HEK293T (cell line): ENCODE measurements around the gene ASGR1.

Source experiments
- CTCF ChIA-PET: fragments of 350-600 bp; formaldehyde crosslinking; extraction: SDS; loops from one replicate; lab custom pipeline; 2021; ENCODE audit warnings: antibody characterized with exemption, inconsistent platforms; lab: Yijun Ruan, JAX
- POLR2A ChIA-PET: fragments of 350-600 bp; formaldehyde crosslinking; extraction: SDS; loops from one replicate; lab custom pipeline; 2020; ENCODE audit warnings: antibody characterized with exemption, inconsistent platforms; lab: Yijun Ruan, JAX
- DNase-seq: peaks from one replicate; pipeline ENCODE4 v3.0.0; 2012; ENCODE audit warnings: mixed read lengths; ENCODE audit errors: extremely low spot score
- ARNT ChIP-seq: fragments of 450-650 bp; IDR thresholded peaks from 2 replicates; pipeline ENCODE4 v1.6.1; 2017; ENCODE audit warnings: mild to moderate bottlenecking
- BHLHE40 ChIP-seq: fragments of 450-650 bp; IDR thresholded peaks from 2 replicates; pipeline ENCODE4 v1.6.1; 2016; ENCODE audit warnings: mild to moderate bottlenecking, moderate library complexity, borderline replicate concordance
- CTBP1 ChIP-seq: fragments of 450-650 bp; IDR thresholded peaks from 2 replicates; pipeline ENCODE4 v1.6.1; 2016; ENCODE audit warnings: borderline replicate concordance
- ELF4 ChIP-seq: fragments of 450-650 bp; IDR thresholded peaks from 2 replicates; pipeline ENCODE4 v1.6.1; 2017; ENCODE audit warnings: antibody characterized with exemption
- FOXA1 ChIP-seq: fragments of 450-650 bp; IDR thresholded peaks from 2 replicates; pipeline ENCODE4 v1.6.1; 2016; ENCODE audit warnings: mild to moderate bottlenecking
- FOXK2 ChIP-seq: fragments of 450-650 bp; IDR thresholded peaks from 2 replicates; pipeline ENCODE4 v1.6.1; 2016; ENCODE audit warnings: mild to moderate bottlenecking
- FOXM1 ChIP-seq: fragments of 450-650 bp; IDR thresholded peaks from 2 replicates; pipeline ENCODE4 v1.6.1; 2017; ENCODE audit warnings: mild to moderate bottlenecking, borderline replicate concordance
- HDGF ChIP-seq: fragments of 450-650 bp; IDR thresholded peaks from 2 replicates; pipeline ENCODE4 v1.6.1; 2017; ENCODE audit warnings: antibody characterized with exemption, borderline replicate concordance
- L3MBTL2 ChIP-seq: fragments of 450-650 bp; conservative IDR thresholded peaks from 2 replicates; pipeline ENCODE4 v1.6.1; 2016; ENCODE audit warnings: mild to moderate bottlenecking
- LEF1 ChIP-seq: fragments of 450-650 bp; IDR thresholded peaks from 2 replicates; pipeline ENCODE4 v1.6.1; 2017; ENCODE audit warnings: mild to moderate bottlenecking, borderline replicate concordance
- NFRKB ChIP-seq: fragments of 450-650 bp; IDR thresholded peaks from 2 replicates; pipeline ENCODE4 v1.6.1; 2016; ENCODE audit warnings: mild to moderate bottlenecking, moderate library complexity
- PKNOX1 ChIP-seq: fragments of 450-650 bp; IDR thresholded peaks from 2 replicates; pipeline ENCODE4 v1.6.1; 2016
- SP1 ChIP-seq: fragments of 450-650 bp; IDR thresholded peaks from 2 replicates; pipeline ENCODE4 v1.6.1; 2017
- SUZ12 ChIP-seq: fragments of 450-650 bp; IDR thresholded peaks from 2 replicates; pipeline ENCODE4 v1.6.1; 2016; ENCODE audit warnings: mild to moderate bottlenecking
- TARDBP ChIP-seq: fragments of 450-650 bp; IDR thresholded peaks from 2 replicates; pipeline ENCODE4 v1.6.1; 2016
- ZNF384 ChIP-seq: fragments of 450-650 bp; IDR thresholded peaks from 2 replicates; pipeline ENCODE4 v1.6.1; 2016

ASGR1 gene

GRCh38 chr17:7224110-7224509, 44.9 kb upstream of the ASGR1 start:
- POLR2A ChIA-PET = interaction anchor here (9.3 kb wide), 1 partner anchor 15 kb away, joined by 166 read pairs; the partner anchor contains the start of genes DVL2, GABARAP and PHF23

GRCh38 chr17:7223375-7223774, 44.2 kb upstream of the ASGR1 start:
- POLR2A ChIA-PET = interaction anchor here (9.3 kb wide), 1 partner anchor 15 kb away, joined by 166 read pairs; the partner anchor contains the start of genes DVL2, GABARAP and PHF23
- TF ChIP-seq ZNF384 (no peak), ELF4 (no peak), NFRKB (no peak), PKNOX1 (no peak), SUZ12 (no peak), FOXA1 (no peak), HDGF (no peak), BHLHE40 (no peak), L3MBTL2 (no peak), LEF1 (no peak), FOXK2 (no peak), FOXM1 (no peak)
- CTCF ChIA-PET = no interaction called here
- DNase-seq = no peak

More at GRCh38 chr17:7224110-7224509, 44.9 kb upstream of the ASGR1 start:
- TF ChIP-seq PKNOX1 = no peak
- TF ChIP-seq FOXM1 = no peak
- no peak for TF ChIP-seq SUZ12
- no peak for TF ChIP-seq ELF4
- no peak for TF ChIP-seq BHLHE40
- TF ChIP-seq ZNF384 = no peak
- no peak for TF ChIP-seq LEF1
- no peak for TF ChIP-seq NFRKB
- TF ChIP-seq ARNT = no peak
- no peak for TF ChIP-seq TARDBP
- TF ChIP-seq FOXK2 = no peak
- TF ChIP-seq SP1 = no peak
- TF ChIP-seq HDGF = no peak
- TF ChIP-seq CTBP1 = no peak
- TF ChIP-seq L3MBTL2 = no peak
- TF ChIP-seq FOXA1 = no peak
- DNase-seq = no peak
- CTCF ChIA-PET = interaction anchor here (0.9 kb wide), 1 partner anchor 8 kb away, joined by 3 read pairs; no protein-coding TSS in a partner anchor

GRCh38 chr17:7222972-7223292, 43.8 kb upstream of the ASGR1 start:
- DNase-seq = no peak
- TF ChIP-seq LEF1 (no peak), ARNT (no peak), SP1 (no peak)
- CTCF ChIA-PET = interaction anchor here (1.1 kb wide), 1 partner anchor 177 kb away, joined by 5 read pairs; no protein-coding TSS in a partner anchor
- POLR2A ChIA-PET = interaction anchor here (9.3 kb wide), 1 partner anchor 16 kb away, joined by 166 read pairs; the partner anchor contains the start of genes DVL2, GABARAP and PHF23

GRCh38 chr17:7222093-7222971, 43.2 kb upstream of the ASGR1 start:
- DNase-seq = no peak
- no peak for TF ChIP-seq SP1
- no peak for TF ChIP-seq LEF1
- no peak for TF ChIP-seq PKNOX1
- TF ChIP-seq SUZ12 = no peak
- TF ChIP-seq FOXM1 = no peak
- no peak for TF ChIP-seq CTBP1
- TF ChIP-seq TARDBP = no peak
- no peak for TF ChIP-seq BHLHE40
- no peak for TF ChIP-seq NFRKB
- no peak for TF ChIP-seq FOXK2
- POLR2A ChIA-PET = interaction anchor here (0.8 to 9.3 kb wide), 4 partner anchors 11 to 176 kb away, joined by 3 to 166 read pairs (median 8); partner anchors contain the start of genes DVL2, GABARAP and PHF23
- CTCF ChIA-PET = interaction anchor here (0.6 to 1.1 kb wide), 2 partner anchors 43 to 177 kb away, joined by 5 read pairs; no protein-coding TSS in a partner anchor

GRCh38 chr17:7221278-7222092, 42.3 kb upstream of the ASGR1 start:
- no peak for DNase-seq
- ChIA-PET CTCF (interaction anchor here (0.9 to 1.4 kb wide), 2 partner anchors 15 to 21 kb away, joined by 4 read pairs; partner anchors contain the start of gene GABARAP), POLR2A (interaction anchor here (0.7 to 9.3 kb wide), 16 partner anchors 10 to 175 kb away, joined by 3 to 166 read pairs (median 3); partner anchors contain the start of genes CTDNEP1, DVL2, ELP5 and GABARAP)
- TF ChIP-seq TARDBP = no peak
- no peak for TF ChIP-seq LEF1
- no peak for TF ChIP-seq PKNOX1
- no peak for TF ChIP-seq NFRKB
- no peak for TF ChIP-seq BHLHE40
- TF ChIP-seq FOXK2 = no peak
- no peak for TF ChIP-seq L3MBTL2
- no peak for TF ChIP-seq SP1
- TF ChIP-seq ZNF384 = no peak
- TF ChIP-seq ARNT = no peak
- TF ChIP-seq FOXA1 = no peak
- no peak for TF ChIP-seq CTBP1
- TF ChIP-seq ELF4 = no peak; the same call in 1 of the 2 replicates
- no peak for TF ChIP-seq SUZ12
